Stomach (tissue), 9 donors: ENCODE results near the gene KRT85. TPM values are rescaled to one million over a fixed set of nuclear protein-coding genes. Genes with fewer than 3 reads are reported as not detected.

Experiments
- DNase-seq, 2 donors: peaks; one replicate each; pipeline versions ENCODE4 v3.0.0 to v3.0.0-alpha.2; 2013 to 2019
- H3K27ac ChIP-seq, 5 donors: fragments of 200-600 bp in 4 of 5; sonication (generic) in 4 of 5; one replicate each; pipeline ENCODE4 v1.5.1; 2013 to 2019; ENCODE audit warnings: mild to moderate bottlenecking in 1 of 5, moderate library complexity in 1 of 5
- H3K27me3 ChIP-seq, 3 donors: fragments of 200-600 bp; sonication (generic); one replicate each; pipeline ENCODE4 v1.5.1; 2017 to 2019; ENCODE audit warnings: mixed run types in 1 of 3
- H3K36me3 ChIP-seq, 4 donors: fragments of 200-600 bp; sonication (generic); 1 replicate in 3 of 4; 2 replicates in 1 of 4; pipeline ENCODE4 v1.5.1; 2016 to 2019
- H3K4me1 ChIP-seq, 4 donors: fragments of 200-600 bp; sonication (generic); one replicate each; pipeline ENCODE4 v1.5.1; 2016 to 2019
- H3K4me3 ChIP-seq, 4 donors: fragments of 200-600 bp; sonication (generic) in 3 of 4; one replicate each; pipeline ENCODE4 v1.5.1; 2016 to 2019; ENCODE audit warnings: mild to moderate bottlenecking in 1 of 4
- H3K9me3 ChIP-seq, 4 donors: fragments of 200-600 bp; sonication (generic); one replicate each; pipeline ENCODE4 v1.5.1; 2016 to 2019
- EP300 ChIP-seq: sonication (generic); formaldehyde crosslinking; IDR thresholded peaks from one replicate; pipeline ENCODE4 v1.6.1; 2017; ENCODE audit warnings: antibody characterized with exemption
- POLR2A ChIP-seq, 4 donors: fragments of 450-650 bp; IDR thresholded peaks; one replicate each; pipeline ENCODE4 v1.6.1; 2016; ENCODE audit warnings: antibody characterized with exemption in 4 of 4, control low read depth in 2 of 4, mild to moderate bottlenecking in 1 of 4, moderate library complexity in 1 of 4
- POLR2AphosphoS5 ChIP-seq, 3 donors: sonication (generic); formaldehyde crosslinking; IDR thresholded peaks; one replicate each; pipeline ENCODE4 v1.6.1; 2016; ENCODE audit warnings: antibody characterized with exemption in 3 of 3
- WGBS, 5 donors: extraction: QIAGEN DNeasy Blood & Tissue Kit in 3 of 5; methylation state at CpG; one replicate each; pipeline versions ENCODE4 v1.1.5 to v1.1.7; 2013 to 2018; 5-methylcytosine and 5-hydroxymethylcytosine counted together
- intact Hi-C: fragments of 100-400 bp; cut with DNase I; formaldehyde crosslinking; loops from one replicate; pipeline ENCODE4 v1.15.1; 2023; ENCODE audit warnings: low total_unique reads
- polyA plus RNA-seq, 3 donors: library from polyadenylated mRNA; stranded (reverse); fragments of 200-250 nt; gene quantifications; one replicate each; pipeline ENCODE4 v1.2.3, GENCODE V29; 2013
- total RNA-seq, 5 donors: library from RNA; depleted of rRNA; stranded (reverse); fragments of >200 nt; gene quantifications; one replicate each; pipeline versions ENCODE4 v1.1.0 to v1.2.3, GENCODE V29; 2014 to 2016
- TF ChIP-seq, protein P1 (sequence below), 7 experiments: fragments of 450-650 bp in 4 of 7; fragments of 200-600 bp in 3 of 7; sonication (generic) in 3 of 7; IDR thresholded peaks; one replicate each; pipeline ENCODE4 v1.5.1; 2016 to 2019; ENCODE audit warnings: antibody characterized with exemption in 7 of 7, control low read depth in 2 of 7, mild to moderate bottlenecking in 1 of 7
- donor health status: healthy with polysubstance abuse.
- donor health status: Bipolar disorder and iron deficiency.
- donor health status: healthy.

KRT85 gene
- total and polyA plus RNA-seq, 8 donors: not detected

DNA sequence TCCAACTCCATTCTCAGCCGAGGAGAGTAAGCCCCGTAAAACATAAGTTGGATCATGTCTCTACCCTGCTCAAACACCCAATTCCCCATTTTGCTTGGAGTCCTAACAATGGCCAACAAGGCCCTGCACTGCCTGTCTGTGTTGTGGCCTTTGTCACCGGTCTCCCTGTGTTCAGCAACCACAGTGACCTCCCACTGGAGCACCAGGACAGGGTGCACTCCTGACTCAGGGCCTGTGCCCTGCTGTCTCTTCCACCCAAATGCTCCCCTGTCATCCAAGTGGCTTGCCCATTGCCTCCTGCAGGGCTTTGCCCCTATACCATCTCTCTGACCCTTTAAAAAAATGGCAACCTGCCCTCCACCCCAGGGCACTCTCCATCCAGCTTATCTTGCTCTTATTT lies 4.4 kb upstream of the KRT85 start:
- H3K4me1 ChIP-seq: peaks cover 0 to 15% (median 5%) of the 10 kb centered on the region in 4 donors
- TF ChIP-seq POLR2AphosphoS5 (IDR thresholded peaks at IDR 0.05) (no peak), EP300 (no peak), POLR2A (IDR thresholded peaks at IDR 0.05) (no peak)
- TF ChIP-seq, protein P1, sequence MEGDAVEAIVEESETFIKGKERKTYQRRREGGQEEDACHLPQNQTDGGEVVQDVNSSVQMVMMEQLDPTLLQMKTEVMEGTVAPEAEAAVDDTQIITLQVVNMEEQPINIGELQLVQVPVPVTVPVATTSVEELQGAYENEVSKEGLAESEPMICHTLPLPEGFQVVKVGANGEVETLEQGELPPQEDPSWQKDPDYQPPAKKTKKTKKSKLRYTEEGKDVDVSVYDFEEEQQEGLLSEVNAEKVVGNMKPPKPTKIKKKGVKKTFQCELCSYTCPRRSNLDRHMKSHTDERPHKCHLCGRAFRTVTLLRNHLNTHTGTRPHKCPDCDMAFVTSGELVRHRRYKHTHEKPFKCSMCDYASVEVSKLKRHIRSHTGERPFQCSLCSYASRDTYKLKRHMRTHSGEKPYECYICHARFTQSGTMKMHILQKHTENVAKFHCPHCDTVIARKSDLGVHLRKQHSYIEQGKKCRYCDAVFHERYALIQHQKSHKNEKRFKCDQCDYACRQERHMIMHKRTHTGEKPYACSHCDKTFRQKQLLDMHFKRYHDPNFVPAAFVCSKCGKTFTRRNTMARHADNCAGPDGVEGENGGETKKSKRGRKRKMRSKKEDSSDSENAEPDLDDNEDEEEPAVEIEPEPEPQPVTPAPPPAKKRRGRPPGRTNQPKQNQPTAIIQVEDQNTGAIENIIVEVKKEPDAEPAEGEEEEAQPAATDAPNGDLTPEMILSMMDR (IDR thresholded peaks at IDR 0.05): no peak
- intact Hi-C loops: loop anchor here (5.0 to 10.0 kb wide), 2 partner anchors 496 to 603 kb away; no protein-coding TSS in a partner anchor
- peak overlapping the region in 3 of 5 donors; percentile 9 to 53 (median 47) for H3K27ac ChIP-seq
- WGBS, 5 donors: 53 to 68% (median 63%) methylated on average over 3 of the region's 3 CpGs
- no peak for DNase-seq
- H3K36me3 ChIP-seq: no peaks in the 10 kb centered on the region
- peaks cover 0 to 8% (median 0%) of the 10 kb centered on the region in 3 donors for H3K27me3 ChIP-seq
- no peaks in the 10 kb centered on the region for H3K9me3 ChIP-seq
- no peak overlapping the region for H3K4me3 ChIP-seq

DNA sequence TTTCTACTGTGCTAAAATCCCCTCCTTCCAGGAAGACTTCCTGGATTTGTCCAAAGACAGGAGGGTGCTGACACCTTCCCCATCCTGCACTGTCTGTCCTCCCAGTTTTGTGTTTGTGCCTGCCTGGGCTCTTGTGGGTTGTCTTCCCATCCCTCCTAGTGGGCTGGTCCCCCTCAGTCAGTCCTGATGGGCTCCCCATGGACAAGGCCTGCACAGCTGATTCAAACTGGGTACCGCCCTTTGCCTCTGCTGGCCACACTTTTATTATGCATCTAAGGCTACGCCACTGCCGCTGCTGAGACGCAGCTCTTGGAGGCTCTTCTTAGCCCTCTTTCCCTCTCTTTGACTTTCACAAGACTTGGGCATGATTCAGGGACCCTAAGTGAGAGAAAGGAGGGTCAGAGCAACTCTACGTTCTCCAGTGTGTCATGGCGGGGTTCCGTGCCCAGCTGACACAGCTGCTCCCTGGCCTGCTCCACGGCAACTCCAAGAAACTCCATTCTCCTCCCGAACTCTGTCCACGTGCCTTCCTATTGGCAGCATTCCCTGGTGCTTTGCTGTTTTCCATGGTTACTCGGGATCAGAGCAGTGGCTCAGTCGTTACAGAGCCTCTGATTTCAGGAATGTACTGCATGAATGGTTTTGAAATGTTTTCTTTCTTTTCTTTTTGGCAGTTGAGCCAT lies 3.8 kb upstream of the KRT85 start:
- intact Hi-C loops: loop anchor here (5.0 to 10.0 kb wide), 2 partner anchors 496 to 604 kb away; no protein-coding TSS in a partner anchor
- H3K27ac ChIP-seq: peak overlapping the region in 3 of 5 donors; percentile 9 to 53 (median 47)
- DNase-seq: peak in 1 of 2 donors; percentile 83
- H3K4me3 ChIP-seq: no peak overlapping the region
- H3K36me3 ChIP-seq: no peaks in the 10 kb centered on the region
- 43 to 58% (median 52%) methylated on average over 11 to 12 of the region's 12 CpGs for WGBS, 5 donors
- no peak for TF ChIP-seq POLR2A (IDR thresholded peaks at IDR 0.05)
- TF ChIP-seq POLR2AphosphoS5 (IDR thresholded peaks at IDR 0.05): peak in 1 of 3 donors; percentile 40
- peaks cover 0 to 15% (median 5%) of the 10 kb centered on the region in 4 donors for H3K4me1 ChIP-seq
- H3K27me3 ChIP-seq: peaks cover 0 to 8% (median 0%) of the 10 kb centered on the region in 3 donors
- H3K9me3 ChIP-seq: no peaks in the 10 kb centered on the region

DNA sequence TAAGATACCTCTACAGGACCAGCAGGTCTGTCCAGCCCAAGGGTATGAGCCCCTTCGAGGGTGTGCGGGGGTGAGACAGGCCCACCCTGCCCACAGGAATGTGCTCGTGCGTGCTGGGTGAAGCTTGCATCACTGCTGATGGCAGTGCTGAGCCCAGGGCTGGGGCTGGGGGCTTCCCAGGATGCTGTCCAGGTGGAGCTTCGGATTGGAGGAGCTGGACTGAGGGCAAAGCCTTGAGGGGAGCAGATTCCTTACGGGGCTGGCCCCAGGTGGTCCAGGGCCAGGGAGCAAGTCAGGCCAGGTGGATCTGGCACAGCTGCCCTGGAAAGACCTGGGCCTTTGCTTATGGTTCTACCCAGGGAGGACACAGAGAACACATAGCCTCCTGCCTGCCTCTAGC lies 2.5 kb upstream of the KRT85 start:
- no peak overlapping the region for H3K27ac ChIP-seq
- H3K27me3 ChIP-seq: peaks cover 0 to 8% (median 3%) of the 10 kb centered on the region in 3 donors
- TF ChIP-seq POLR2A (IDR thresholded peaks at IDR 0.05) (no peak), POLR2AphosphoS5 (IDR thresholded peaks at IDR 0.05) (no peak), EP300 (no peak)
- TF ChIP-seq, protein P1 (IDR thresholded peaks at IDR 0.05): no peak
- H3K9me3 ChIP-seq: no peaks in the 10 kb centered on the region
- H3K4me3 ChIP-seq: no peak overlapping the region
- DNase-seq: no peak
- intact Hi-C loops: loop anchor here (5.0 to 10.0 kb wide), 3 partner anchors 497 to 605 kb away; no protein-coding TSS in a partner anchor
- no peaks in the 10 kb centered on the region for H3K36me3 ChIP-seq
- WGBS, 5 donors: 75 to 100% (median 84%) methylated on average over 1 to 6 of the region's 6 CpGs
- H3K4me1 ChIP-seq: peaks cover 0 to 15% (median 5%) of the 10 kb centered on the region in 4 donors

DNA sequence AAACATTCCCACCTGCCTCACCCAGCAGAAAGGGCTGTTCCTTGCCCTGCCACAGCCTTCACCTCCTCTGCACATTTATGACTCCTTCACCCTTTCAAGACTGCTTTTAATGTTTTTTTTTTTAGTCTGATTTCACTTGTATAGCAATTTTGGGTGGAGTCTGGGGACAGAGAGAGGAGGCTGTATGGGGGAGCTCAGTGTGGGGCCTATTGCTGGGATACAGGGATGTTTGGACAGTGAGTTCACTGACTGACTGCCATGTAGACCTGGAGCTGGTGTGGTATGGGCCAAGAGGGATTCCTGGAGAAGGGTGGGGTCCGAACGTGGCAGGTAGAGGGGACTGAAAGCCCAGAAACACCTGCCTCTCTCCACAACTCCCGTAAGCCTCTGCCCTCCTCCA lies 1.9 kb upstream of the KRT85 start:
- WGBS, 5 donors: 58 to 74% (median 68%) methylated on average over 3 of the region's 3 CpGs
- H3K36me3 ChIP-seq: no peaks in the 10 kb centered on the region
- H3K4me1 ChIP-seq: peaks cover 0 to 15% (median 5%) of the 10 kb centered on the region in 4 donors
- no peak overlapping the region for H3K27ac ChIP-seq
- no peak overlapping the region for H3K4me3 ChIP-seq
- intact Hi-C loops: loop anchor here (5.0 kb wide), 1 partner anchor 508 kb away; no protein-coding TSS in a partner anchor
- no peak for TF ChIP-seq POLR2A (IDR thresholded peaks at IDR 0.05)
- TF ChIP-seq EP300: no peak
- TF ChIP-seq POLR2AphosphoS5 (IDR thresholded peaks at IDR 0.05): no peak
- TF ChIP-seq, protein P1 (IDR thresholded peaks at IDR 0.05): no peak
- no peaks in the 10 kb centered on the region for H3K9me3 ChIP-seq
- peaks cover 0 to 8% (median 4%) of the 10 kb centered on the region in 3 donors for H3K27me3 ChIP-seq
- no peak for DNase-seq
